Endothelial cell of umbilical vein (primary cell): Measurements from ENCODE around the gene LRRTM3. TPM values are rescaled to one million over a fixed set of nuclear protein-coding genes. Genes with fewer than 3 reads are reported as not detected.

ENCODE experiments used
- BruUV-seq: library from RNA; stranded (reverse); fragments of 400-500 nt; replicated peaks from 2 replicates; lab custom pipeline; 2021; lab: Mats Ljungman, UMichigan
- CTCF ChIA-PET: fragments of 300-600, 350-600 bp; sonication (Branson Sonifier 250); formaldehyde crosslinking; loops from one replicate; lab custom pipeline; 2021; ENCODE audit warnings: antibody characterized with exemption, inconsistent platforms; lab: Charles Lee
- POLR2A ChIA-PET: fragments of 300-600, 350-600 bp; sonication (Branson Sonifier 250); formaldehyde crosslinking; loops from one replicate; lab custom pipeline; 2021; ENCODE audit warnings: antibody characterized with exemption, inconsistent platforms; lab: Charles Lee
- DNase-seq: peaks from one replicate; pipeline ENCODE4 v3.0.0-alpha.2; 2011; ENCODE audit warnings: low read depth, low spot score
- FAIRE-seq: peaks from 2 replicates; lab custom pipeline; 2011; peaks lifted over from hg19 to GRCh38; lab: Jason Lieb, UNC
- H2AFZ ChIP-seq: 2 replicates; pipeline ENCODE4 v1.6.0; 2012; ENCODE audit warnings: low read depth, low read length, control low read depth, inconsistent platforms
- H3K27ac ChIP-seq: 2 replicates; pipeline ENCODE4 v1.5.1; 2011; ENCODE audit warnings: low read depth, mild to moderate bottlenecking, control low read depth, low read length, moderate library complexity; ENCODE audit not compliant: insufficient read depth
- H3K27me3 ChIP-seq, 2 experiments: 2 replicates each; pipeline versions ENCODE4 v1.6.0 to v1.6.1; 2011; ENCODE audit warnings: low read length in 2 of 2, mixed read lengths in 1 of 2; ENCODE audit not compliant: control insufficient read depth in 2 of 2, insufficient read depth in 2 of 2
- H3K36me3 ChIP-seq, 2 experiments: 2 replicates in 1 of 2; 3 replicates in 1 of 2; pipeline ENCODE4 v1.5.1; 2011; ENCODE audit warnings: low read length in 2 of 2, mild to moderate bottlenecking in 1 of 2, moderate library complexity in 1 of 2; ENCODE audit not compliant: control insufficient read depth in 2 of 2, insufficient read depth in 2 of 2; ENCODE audit errors: extremely low read depth in 1 of 2
- H3K4me1 ChIP-seq: 3 replicates; pipeline ENCODE4 v1.5.1; 2011; ENCODE audit warnings: mild to moderate bottlenecking, low read length; ENCODE audit not compliant: control insufficient read depth, insufficient read depth; ENCODE audit errors: extremely low read depth
- H3K4me2 ChIP-seq: 2 replicates; pipeline ENCODE4 v1.6.1; 2011; ENCODE audit warnings: low read length, control low read depth, mixed read lengths; ENCODE audit not compliant: insufficient read depth
- H3K4me3 ChIP-seq, 3 experiments: fragments of 200-600 bp in 1 of 3; sonication (generic), shearing (Covaris generic) in 1 of 3; replicated peaks in 1 of 3; 2 replicates each; pipeline ENCODE4 v1.5.1; 2011 to 2016; ENCODE audit warnings: control low read depth in 3 of 3, low read length in 3 of 3, mild to moderate bottlenecking in 2 of 3, inconsistent platforms in 1 of 3, low read depth in 1 of 3, moderate library complexity in 1 of 3; ENCODE audit not compliant: insufficient read depth in 1 of 3
- H3K79me2 ChIP-seq: 2 replicates; pipeline ENCODE4 v1.6.0; 2012; ENCODE audit warnings: low read length, inconsistent platforms; ENCODE audit not compliant: control insufficient read depth, insufficient read depth
- H3K9ac ChIP-seq: replicated peaks from 2 replicates; pipeline ENCODE3; 2011; ENCODE audit warnings: low read length, control low read depth; ENCODE audit not compliant: insufficient read depth; ENCODE audit errors: extremely low read depth
- H3K9me1 ChIP-seq: replicated peaks from 3 replicates; pipeline ENCODE4 v1.6.0; 2011; ENCODE audit warnings: mild to moderate bottlenecking, low read length; ENCODE audit not compliant: control insufficient read depth, insufficient read depth; ENCODE audit errors: extremely low read depth
- H3K9me3 ChIP-seq: replicated peaks from 2 replicates; pipeline ENCODE4 v1.5.1; 2012; ENCODE audit warnings: low read length, inconsistent platforms; ENCODE audit not compliant: control insufficient read depth, insufficient read depth
- H4K20me1 ChIP-seq: replicated peaks from 2 replicates; pipeline ENCODE3; 2011; ENCODE audit warnings: mild to moderate bottlenecking, low read length; ENCODE audit not compliant: control insufficient read depth, insufficient read depth; ENCODE audit errors: extremely low read depth
- EZH2 ChIP-seq: IDR thresholded peaks from 2 replicates; pipeline ENCODE4 v1.6.1; 2012; ENCODE audit warnings: borderline replicate concordance, low read depth, mild to moderate bottlenecking, moderate library complexity, low read length, inconsistent platforms; ENCODE audit not compliant: severe bottlenecking
- FOS ChIP-seq: IDR thresholded peaks from 2 replicates; pipeline ENCODE4 v1.6.1; 2011; ENCODE audit warnings: mild to moderate bottlenecking, low read length, moderate library complexity, borderline replicate concordance; ENCODE audit not compliant: insufficient read depth
- GATA2 ChIP-seq: IDR thresholded peaks from 2 replicates; pipeline ENCODE4 v1.7.0; 2011; ENCODE audit warnings: low read depth, mild to moderate bottlenecking, moderate library complexity, mixed read lengths, low read length; ENCODE audit not compliant: insufficient read length, insufficient read depth
- JUN ChIP-seq: IDR thresholded peaks from 2 replicates; pipeline ENCODE4 v1.6.1; 2011; ENCODE audit warnings: borderline replicate concordance, low read depth; ENCODE audit not compliant: insufficient read length, insufficient read depth
- MYC ChIP-seq: IDR thresholded peaks from one replicate; pipeline ENCODE4 v1.6.1; 2011; ENCODE audit warnings: mild to moderate bottlenecking, low read depth, low read length
- POLR2A ChIP-seq: IDR thresholded peaks from 2 replicates; pipeline ENCODE4 v1.6.1; 2012; ENCODE audit warnings: low read depth, mild to moderate bottlenecking, control low read depth, low read length
- POLR2AphosphoS5 ChIP-seq: IDR thresholded peaks from 2 replicates; pipeline ENCODE4 v1.6.1; 2012; ENCODE audit warnings: low read depth, mild to moderate bottlenecking, control low read depth, low read length, moderate library complexity; ENCODE audit not compliant: insufficient read depth
- dilution Hi-C: fragments of 300-500 bp; cut with MboI; formaldehyde crosslinking; loops from one replicate; pipeline ENCODE4 v1.15.0; 2019; ENCODE audit warnings: low sequenced_read_pairs; ENCODE audit not compliant: extremely low pct_ligation_motif_present
- intact Hi-C: fragments of 100-400 bp; cut with micrococcal nuclease; formaldehyde crosslinking; loops from one replicate; pipeline ENCODE4 v1.10.0; 2022
- polyA plus RNA-seq, 4 experiments: library from polyadenylated mRNA; depleted of rRNA in 3 of 4; stranded (reverse) in 3 of 4; unstranded in 1 of 4; fragments of >200 nt; gene quantifications; 2 replicates each; pipeline versions ENCODE4 v1.2.1 to v1.2.3, GENCODE V29; 2011 to 2012; ENCODE audit warnings: missing spikeins in 1 of 4
- total RNA-seq: library from RNA; stranded (reverse); gene quantifications from 2 replicates; pipeline ENCODE4 v1.2.3, GENCODE V29; 2021
- TF ChIP-seq, protein P1 (sequence below): IDR thresholded peaks from 2 replicates; pipeline ENCODE4 v1.6.1; 2011; ENCODE audit not compliant: insufficient read depth, insufficient read length

LRRTM3 gene
- total and polyA plus RNA-seq, 2 donors (not counting 3 experiments of a cell fraction or from before 2014, with no cell fraction given): not detected

DNA sequence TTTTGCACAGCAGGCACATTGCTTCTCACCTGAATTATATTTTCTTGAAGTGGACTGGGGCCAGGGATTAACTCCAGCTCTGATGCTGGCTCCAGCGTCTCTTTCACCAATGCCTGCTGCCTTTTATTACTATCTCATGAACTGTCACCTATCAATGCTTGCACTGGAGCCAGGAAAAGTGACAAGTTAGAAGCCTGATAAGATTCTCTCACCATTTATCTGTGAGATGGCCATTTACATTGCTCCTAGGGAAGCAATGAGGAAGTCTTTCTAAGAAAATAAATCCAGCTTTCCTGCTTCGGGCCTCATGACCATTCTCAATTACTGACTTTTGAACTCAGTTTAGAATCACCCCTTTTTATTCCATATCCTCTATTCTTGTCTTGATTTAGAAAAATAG, 48.5 kb upstream of the LRRTM3 start:
- ChIA-PET CTCF (no interaction called here), POLR2A (no interaction called here)
- H4K20me1 ChIP-seq: no peaks in the 10 kb centered on the region
- no peaks in the 10 kb centered on the region for H3K36me3 ChIP-seq
- no peaks in the 10 kb centered on the region for H3K4me1 ChIP-seq
- no peaks in the 10 kb centered on the region for H3K9me1 ChIP-seq
- DNase-seq: no peak
- no peak overlapping the region for H3K4me3 ChIP-seq
- H3K27ac ChIP-seq: no peak overlapping the region
- intact Hi-C loops (no loop called here), dilution Hi-C loops (no loop called here)
- H3K9ac ChIP-seq: no peak overlapping the region
- H3K9me3 ChIP-seq: no peaks in the 10 kb centered on the region
- no peak overlapping the region for H3K4me2 ChIP-seq
- no TSS peak for BruUV-seq
- FAIRE-seq: no peak
- no peaks in the 10 kb centered on the region for H3K27me3 ChIP-seq
- no peak overlapping the region for H2AFZ ChIP-seq
- no peaks in the 10 kb centered on the region for H3K79me2 ChIP-seq
- TF ChIP-seq MYC (no peak), GATA2 (no peak), POLR2AphosphoS5 (no peak), POLR2A (no peak), FOS (no peak), JUN (no peak), EZH2 (no peak)
- TF ChIP-seq, protein P1, sequence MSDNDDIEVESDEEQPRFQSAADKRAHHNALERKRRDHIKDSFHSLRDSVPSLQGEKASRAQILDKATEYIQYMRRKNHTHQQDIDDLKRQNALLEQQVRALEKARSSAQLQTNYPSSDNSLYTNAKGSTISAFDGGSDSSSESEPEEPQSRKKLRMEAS: no peak

- H3K9me3 ChIP-seq: no peaks in the 10 kb centered on the region
- H3K79me2 ChIP-seq: no peaks in the 10 kb centered on the region
- no peaks in the 10 kb centered on the region for H3K4me1 ChIP-seq
- H3K9ac ChIP-seq: no peak overlapping the region
- H3K27me3 ChIP-seq: no peaks in the 10 kb centered on the region
- no peaks in the 10 kb centered on the region for H3K9me1 ChIP-seq
- DNase-seq: no peak
- H3K4me2 ChIP-seq: no peak overlapping the region
- dilution Hi-C loops (no loop called here), intact Hi-C loops (no loop called here)
- no peak overlapping the region for H3K27ac ChIP-seq
- TF ChIP-seq MYC (no peak), POLR2A (no peak), POLR2AphosphoS5 (no peak), FOS (no peak), JUN (no peak), EZH2 (no peak), GATA2 (no peak)
- CTCF ChIA-PET: no interaction called here
- H3K36me3 ChIP-seq: no peaks in the 10 kb centered on the region
- no peak overlapping the region for H3K4me3 ChIP-seq
- no peaks in the 10 kb centered on the region for H4K20me1 ChIP-seq
- FAIRE-seq: no peak
- POLR2A ChIA-PET: no interaction called here
- H2AFZ ChIP-seq: no peak overlapping the region
- no TSS peak for BruUV-seq
These were observed 45.5 kb upstream of the LRRTM3 start for GRCh38 chr10:66880292-66880691.
